ENCODE measurements around the gene POU3F2.

POU3F2 gene

DNA sequence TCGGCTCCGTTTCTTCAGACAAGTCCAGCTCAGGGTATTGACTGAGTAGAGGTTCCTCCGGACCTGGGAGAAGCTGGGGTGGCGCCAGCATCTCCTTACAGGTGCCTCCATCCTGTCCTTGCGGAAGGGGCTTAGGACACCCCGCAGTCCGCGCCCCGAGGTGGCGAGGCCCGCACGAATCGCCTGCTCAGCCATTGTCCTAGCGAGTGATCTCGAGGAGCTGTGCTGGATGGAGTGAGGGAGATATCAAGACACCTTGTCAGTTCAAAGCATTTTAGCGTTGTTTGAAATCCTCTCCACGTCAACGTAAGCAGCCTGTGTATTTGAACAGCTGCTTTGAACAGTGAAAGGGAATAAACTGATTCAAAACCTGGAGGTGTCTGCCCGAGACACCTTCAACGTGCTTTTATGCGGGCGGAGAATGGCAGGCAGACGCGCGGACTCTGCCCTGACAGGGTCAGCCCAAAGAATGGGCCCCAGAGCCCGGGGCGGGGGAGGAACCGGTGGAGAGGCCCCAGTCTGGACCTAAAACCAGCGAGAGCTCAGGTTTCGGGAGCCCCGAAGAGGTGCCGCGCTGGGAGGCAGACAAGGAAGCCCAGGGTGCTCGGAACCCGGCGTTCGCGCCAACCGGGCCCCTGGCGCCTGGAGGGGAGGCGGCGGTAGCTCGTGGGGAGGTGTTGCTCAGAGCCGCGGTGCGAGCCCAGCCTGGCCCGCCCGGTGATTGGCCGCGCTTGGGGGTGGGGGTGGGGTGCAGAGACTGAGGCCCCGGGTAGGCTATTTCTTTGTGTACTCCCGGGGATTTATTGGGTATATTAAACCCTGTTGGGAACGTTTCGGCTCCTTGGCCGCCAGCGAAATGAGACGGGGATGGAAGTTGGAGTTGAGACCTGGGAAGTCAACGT, 3.1 kb upstream of the POU3F2 start:
- H3K4me3 ChIP-seq (ENCODE audit: low read length): no peak overlapping the region

DNA sequence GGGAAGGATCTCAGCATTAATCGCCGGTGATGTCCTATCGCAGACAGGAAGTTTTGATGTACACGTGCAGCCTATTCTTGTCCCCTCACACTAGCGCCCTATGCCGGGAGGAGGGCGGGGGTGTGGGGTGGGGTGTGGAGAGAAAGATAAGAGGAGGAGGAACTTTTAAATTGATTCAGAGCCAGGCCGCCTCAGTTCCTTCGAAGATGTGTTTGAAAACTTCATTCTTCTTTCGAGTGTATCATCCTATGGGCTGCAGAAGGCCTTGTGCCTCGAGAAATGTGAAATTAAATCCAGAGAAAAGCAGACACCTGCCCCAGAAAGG, 2.5 kb upstream of the POU3F2 start:
- TF ChIP-seq, protein P1, sequence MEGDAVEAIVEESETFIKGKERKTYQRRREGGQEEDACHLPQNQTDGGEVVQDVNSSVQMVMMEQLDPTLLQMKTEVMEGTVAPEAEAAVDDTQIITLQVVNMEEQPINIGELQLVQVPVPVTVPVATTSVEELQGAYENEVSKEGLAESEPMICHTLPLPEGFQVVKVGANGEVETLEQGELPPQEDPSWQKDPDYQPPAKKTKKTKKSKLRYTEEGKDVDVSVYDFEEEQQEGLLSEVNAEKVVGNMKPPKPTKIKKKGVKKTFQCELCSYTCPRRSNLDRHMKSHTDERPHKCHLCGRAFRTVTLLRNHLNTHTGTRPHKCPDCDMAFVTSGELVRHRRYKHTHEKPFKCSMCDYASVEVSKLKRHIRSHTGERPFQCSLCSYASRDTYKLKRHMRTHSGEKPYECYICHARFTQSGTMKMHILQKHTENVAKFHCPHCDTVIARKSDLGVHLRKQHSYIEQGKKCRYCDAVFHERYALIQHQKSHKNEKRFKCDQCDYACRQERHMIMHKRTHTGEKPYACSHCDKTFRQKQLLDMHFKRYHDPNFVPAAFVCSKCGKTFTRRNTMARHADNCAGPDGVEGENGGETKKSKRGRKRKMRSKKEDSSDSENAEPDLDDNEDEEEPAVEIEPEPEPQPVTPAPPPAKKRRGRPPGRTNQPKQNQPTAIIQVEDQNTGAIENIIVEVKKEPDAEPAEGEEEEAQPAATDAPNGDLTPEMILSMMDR (conservative IDR thresholded peaks at IDR 0.05; ENCODE audit: low read length): no peak
- DNase-seq (ENCODE audit: low read depth): no peak
- no peak overlapping the region for H3K4me3 ChIP-seq (ENCODE audit: low read length)

More for the DNA sequence above, 3.1 kb upstream of the POU3F2 start:
- DNase-seq (ENCODE audit: low read depth): no peak
- TF ChIP-seq, protein P1 (conservative IDR thresholded peaks at IDR 0.05; ENCODE audit: low read length): no peak

DNA sequence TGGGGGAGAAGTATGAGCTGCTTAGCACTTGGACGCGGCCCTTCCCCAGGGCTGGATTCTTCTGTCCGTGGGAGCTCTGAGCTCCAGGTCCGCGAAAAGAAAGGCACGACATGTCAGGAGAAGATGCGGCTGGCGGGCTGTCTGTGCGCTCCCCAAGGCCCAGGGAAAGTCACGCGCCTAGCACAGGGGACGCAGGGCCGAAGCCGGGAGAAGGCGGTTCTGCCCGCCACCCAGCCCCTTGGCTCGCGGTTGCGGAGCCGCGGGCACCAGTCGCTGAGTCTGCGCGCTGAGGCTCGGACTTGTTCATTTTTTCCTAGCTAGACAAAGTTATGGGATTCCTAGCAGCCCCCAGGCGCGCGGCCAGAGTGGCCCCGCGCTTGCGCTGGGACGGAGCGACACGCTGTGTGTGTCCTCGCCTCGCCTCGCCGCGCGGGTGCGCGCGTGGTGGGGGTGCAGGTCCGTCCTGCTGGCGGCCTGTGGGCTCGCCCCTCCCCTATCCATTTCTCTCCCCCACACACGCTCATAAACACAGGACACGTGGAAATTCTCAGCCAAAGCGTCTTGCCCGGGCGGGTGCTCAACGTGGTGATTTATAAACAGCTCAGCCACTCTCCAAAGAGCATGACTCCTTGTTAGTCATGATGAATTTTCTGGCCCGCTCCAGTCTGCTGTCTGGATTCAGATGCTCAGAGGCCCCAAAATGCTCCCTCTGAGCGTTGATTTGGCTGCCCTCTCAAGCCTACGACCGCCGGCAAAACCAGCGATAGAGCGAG, 1.9 kb upstream of the POU3F2 start:
- peak overlapping the region; percentile 54 for H3K4me3 ChIP-seq (ENCODE audit: low read length)
- TF ChIP-seq, protein P1 (conservative IDR thresholded peaks at IDR 0.05; ENCODE audit: low read length): no peak
- DNase-seq (ENCODE audit: low read depth): peak; percentile 64

DNA sequence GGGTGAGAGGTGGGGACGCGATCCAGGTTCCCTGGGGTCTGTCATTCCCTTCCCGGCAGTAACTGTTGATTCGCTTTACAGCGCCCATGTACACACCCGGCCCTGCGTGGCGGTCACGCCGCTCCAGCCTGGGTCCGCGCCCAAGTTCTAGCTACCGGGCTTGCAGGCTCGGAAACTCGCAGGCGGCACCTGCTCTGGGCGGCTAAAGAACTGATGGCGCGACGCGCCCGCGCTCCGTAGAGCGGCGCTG, 1.4 kb upstream of the POU3F2 start:
- peak overlapping the region; percentile 54 for H3K4me3 ChIP-seq (ENCODE audit: low read length)
- DNase-seq (ENCODE audit: low read depth): peak; percentile 22
- TF ChIP-seq, protein P1 (conservative IDR thresholded peaks at IDR 0.05; ENCODE audit: low read length): no peak

DNA sequence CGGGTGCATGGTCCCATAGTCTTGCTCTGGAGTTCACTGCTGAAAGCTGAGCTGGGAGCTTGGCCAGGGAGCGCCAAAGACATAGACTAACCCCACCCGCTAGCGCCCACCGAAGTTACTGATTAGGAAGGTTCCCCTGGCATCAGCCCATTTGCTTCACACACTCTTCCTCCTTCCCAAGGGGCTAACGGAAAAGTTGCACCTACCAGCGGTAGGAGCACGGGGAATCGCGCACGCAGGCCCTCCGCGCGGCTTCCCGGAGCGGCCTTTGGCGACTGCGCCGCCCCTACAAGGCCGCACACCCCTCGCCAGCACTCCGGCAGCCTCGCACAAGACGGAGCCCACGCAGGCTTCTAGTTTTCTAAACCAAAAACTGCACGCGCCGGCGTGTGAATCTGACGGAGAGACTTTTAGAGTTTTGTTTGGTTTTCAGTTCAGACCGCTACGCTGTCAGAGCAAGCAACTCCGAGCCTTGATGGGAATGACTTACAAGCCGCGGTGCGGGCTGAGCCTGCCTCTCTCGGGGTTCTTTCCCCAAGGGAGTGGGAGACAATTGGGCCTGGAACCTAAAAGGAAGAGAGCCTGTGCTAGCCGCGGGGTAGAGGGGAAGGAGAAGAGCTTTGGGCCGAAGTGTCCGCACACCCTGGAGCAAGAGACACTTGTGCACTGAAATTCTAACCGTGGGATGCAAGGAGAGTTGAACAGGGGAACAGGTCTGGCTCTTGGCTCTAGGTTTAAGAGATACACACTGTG, 891 bp upstream of the POU3F2 start:
- TF ChIP-seq, protein P1 (conservative IDR thresholded peaks at IDR 0.05; ENCODE audit: low read length): no peak
- peak; percentile 9 for DNase-seq (ENCODE audit: low read depth)
- H3K4me3 ChIP-seq (ENCODE audit: low read length): peak overlapping the region; percentile 54

DNA sequence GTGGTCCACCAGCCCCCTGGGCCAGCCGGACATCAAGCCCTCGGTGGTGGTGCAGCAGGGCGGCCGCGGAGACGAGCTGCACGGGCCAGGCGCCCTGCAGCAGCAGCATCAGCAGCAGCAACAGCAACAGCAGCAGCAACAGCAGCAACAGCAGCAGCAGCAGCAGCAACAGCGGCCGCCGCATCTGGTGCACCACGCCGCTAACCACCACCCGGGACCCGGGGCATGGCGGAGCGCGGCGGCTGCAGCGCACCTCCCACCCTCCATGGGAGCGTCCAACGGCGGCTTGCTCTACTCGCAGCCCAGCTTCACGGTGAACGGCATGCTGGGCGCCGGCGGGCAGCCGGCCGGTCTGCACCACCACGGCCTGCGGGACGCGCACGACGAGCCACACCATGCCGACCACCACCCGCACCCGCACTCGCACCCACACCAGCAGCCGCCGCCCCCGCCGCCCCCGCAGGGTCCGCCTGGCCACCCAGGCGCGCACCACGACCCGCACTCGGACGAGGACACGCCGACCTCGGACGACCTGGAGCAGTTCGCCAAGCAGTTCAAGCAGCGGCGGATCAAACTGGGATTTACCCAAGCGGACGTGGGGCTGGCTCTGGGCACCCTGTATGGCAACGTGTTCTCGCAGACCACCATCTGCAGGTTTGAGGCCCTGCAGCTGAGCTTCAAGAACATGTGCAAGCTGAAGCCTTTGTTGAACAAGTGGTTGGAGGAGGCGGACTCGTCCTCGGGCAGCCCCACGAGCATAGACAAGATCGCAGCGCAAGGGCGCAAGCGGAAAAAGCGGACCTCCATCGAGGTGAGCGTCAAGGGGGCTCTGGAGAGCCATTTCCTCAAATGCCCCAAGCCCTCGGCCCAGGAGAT, 1.0 kb downstream of the POU3F2 start:
- peak overlapping the region; percentile 24 for H3K4me3 ChIP-seq (ENCODE audit: low read length)
- TF ChIP-seq, protein P1 (conservative IDR thresholded peaks at IDR 0.05; ENCODE audit: low read length): no peak

More for the DNA sequence above, 1.0 kb downstream of the POU3F2 start:
- DNase-seq (ENCODE audit: low read depth): no peak

Measured in AG10803 (cell line).